GM12801 (cell line): ENCODE data around the gene GABRB1.

Experiments
- TF ChIP-seq, protein P1 (sequence below): IDR thresholded peaks from one replicate; pipeline ENCODE4 v1.5.1; 2011; ENCODE audit warnings: control low read depth; ENCODE audit not compliant: insufficient read length; ENCODE audit errors: extremely low read depth

The GABRB1 gene

DNA sequence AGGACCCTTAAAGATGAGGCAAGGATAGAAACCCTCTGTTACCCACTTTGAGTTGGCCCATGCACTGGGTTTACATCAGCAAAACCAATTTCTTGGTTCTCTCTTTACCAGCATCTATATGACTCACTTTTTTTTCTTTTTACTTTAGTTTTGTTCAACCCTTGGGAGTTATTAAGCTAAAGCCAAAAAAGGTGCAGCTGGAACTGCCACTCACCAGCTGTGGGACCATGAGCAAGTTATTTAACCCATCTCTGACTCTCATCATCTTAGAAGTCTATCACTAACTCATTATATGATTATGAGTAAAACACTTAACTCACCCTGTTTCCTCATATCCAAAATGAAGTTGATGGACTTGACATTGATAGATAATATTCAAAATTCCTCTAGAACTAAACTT lies 53.4 kb downstream of the GABRB1 start:
- TF ChIP-seq, protein P1, sequence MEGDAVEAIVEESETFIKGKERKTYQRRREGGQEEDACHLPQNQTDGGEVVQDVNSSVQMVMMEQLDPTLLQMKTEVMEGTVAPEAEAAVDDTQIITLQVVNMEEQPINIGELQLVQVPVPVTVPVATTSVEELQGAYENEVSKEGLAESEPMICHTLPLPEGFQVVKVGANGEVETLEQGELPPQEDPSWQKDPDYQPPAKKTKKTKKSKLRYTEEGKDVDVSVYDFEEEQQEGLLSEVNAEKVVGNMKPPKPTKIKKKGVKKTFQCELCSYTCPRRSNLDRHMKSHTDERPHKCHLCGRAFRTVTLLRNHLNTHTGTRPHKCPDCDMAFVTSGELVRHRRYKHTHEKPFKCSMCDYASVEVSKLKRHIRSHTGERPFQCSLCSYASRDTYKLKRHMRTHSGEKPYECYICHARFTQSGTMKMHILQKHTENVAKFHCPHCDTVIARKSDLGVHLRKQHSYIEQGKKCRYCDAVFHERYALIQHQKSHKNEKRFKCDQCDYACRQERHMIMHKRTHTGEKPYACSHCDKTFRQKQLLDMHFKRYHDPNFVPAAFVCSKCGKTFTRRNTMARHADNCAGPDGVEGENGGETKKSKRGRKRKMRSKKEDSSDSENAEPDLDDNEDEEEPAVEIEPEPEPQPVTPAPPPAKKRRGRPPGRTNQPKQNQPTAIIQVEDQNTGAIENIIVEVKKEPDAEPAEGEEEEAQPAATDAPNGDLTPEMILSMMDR, result no peak

DNA sequence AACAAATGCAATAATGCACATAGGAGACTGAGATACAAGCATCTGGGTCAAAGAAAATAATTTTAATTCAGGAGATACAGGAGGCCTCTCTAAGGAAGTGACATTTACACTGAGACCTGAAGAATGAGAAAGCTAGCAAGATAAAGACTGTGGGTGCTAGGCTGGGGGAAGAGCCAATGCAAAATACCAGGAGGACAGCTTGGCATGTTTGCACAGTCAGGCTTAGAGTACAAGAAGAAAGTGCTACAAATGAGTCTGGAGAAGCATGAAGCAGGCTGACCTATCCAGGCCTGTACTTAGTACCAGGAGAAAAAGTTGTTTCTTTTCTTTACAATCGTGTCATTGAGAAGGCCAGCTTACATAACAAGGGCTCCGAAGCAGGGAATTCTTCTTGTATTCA lies 56.9 kb downstream of the GABRB1 start:
- TF ChIP-seq, protein P1, result no peak

DNA sequence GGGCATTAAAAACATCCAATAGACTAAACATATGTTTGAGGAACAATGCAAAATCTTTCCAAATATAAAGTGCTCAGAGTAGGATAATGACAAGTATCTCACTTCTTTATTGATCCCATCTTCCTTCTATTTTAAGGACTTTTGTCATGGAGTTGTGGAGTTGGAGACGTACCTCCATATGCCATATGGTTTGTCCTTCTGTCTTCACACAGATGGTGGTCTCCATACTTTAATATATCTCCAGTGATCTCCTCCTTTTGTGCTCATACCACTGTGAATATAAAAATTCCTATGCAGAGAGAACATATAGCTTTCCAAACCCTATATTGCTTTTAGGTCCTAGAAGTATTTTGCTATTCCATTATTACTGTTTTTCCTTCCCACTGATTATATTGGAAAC lies 64.5 kb downstream of the GABRB1 start:
- TF ChIP-seq, protein P1, result no peak

DNA sequence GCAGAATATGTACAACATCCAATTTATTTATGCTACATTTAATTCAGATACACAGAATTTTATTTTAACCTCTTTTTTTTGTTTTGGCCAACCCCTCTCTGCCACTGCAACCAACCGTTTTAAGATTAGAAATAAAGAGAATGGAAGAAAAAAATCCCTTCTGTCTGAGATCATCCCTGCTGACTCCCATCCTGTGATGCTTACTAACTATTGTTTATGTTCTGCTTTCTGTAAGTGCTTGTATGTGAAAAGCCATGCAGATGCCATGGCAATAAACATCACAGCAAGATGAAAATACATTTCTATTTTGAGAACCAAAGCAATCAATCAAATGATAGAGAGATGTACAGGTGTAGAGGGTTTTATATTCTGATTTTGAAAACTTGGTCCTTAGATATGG lies 70.1 kb downstream of the GABRB1 start:
- TF ChIP-seq, protein P1, result no peak

DNA sequence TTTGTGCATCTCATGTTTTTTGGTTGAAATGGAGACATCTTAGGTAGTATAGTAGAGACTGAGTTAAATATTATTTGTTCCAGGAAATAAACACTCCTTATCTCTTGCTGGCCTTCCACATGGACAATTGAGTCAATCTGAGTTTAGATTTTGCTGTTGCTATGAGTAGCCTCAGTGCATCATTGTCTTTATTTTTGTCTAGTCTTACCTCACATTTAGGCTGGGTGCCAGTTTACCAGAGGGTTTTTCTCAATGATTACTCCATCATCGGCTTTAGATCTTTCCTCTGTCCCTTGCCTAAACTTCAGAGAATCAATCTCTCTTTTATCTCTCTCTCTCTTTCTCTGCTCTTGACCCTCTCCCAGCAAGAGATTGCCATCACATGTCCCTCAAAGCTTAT lies 73.6 kb downstream of the GABRB1 start:
- TF ChIP-seq, protein P1, result no peak

DNA sequence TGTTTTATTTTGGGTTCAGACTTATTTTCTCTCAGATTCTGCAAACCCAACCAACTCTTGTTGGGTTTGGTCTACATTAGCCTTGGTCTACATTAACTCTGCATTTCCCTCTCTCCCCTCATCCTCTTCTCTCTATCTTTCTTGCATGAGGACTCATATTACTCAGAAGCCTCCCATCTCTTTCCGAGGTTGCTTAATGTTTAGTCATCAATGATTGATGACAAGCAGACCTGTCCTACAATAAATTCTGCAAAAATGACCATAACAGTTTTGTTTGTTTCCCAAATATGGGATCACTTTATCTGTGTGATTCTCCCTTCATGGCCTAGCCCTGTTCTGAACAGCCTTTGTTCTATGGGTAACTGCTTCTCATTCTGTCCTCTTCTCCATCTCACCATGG lies 75.2 kb downstream of the GABRB1 start:
- TF ChIP-seq, protein P1, result no peak

DNA sequence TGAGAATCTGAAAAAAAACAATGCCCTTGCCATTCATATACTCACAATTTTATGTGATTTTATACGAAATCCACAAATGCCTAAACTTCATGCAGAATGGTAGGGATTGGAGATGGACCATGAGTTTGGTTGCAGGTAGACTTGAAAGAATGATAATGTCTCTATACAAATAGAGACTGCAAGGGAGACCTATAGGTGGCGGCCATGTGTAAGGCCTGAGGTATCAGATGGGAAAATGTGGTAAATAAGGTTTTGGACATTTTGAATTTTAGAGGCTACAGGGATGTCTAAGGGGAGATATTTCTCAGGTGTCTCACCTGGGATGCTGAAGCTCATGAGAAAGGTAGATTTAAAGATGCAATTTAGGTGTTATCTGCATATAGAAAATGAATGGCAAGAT lies 78.0 kb downstream of the GABRB1 start:
- TF ChIP-seq, protein P1, result no peak
